T-helper 1 cell treated with Interleukin-12 subunit alpha and Interleukin-12 subunit beta and Interleukin-4 antibody, amounts not matched to agents 30 μg/mL and 1 μg/mL, for 36 hours (primary cell): ENCODE results near the gene PTCH1.

Experiments used
- H3K27ac Mint-ChIP-seq: one replicate; pipeline ENCODE4 v1.8.0; 2021; ENCODE audit warnings: mild to moderate bottlenecking, mixed read lengths
- H3K27me3 Mint-ChIP-seq: one replicate; pipeline ENCODE4 v1.8.0; 2021; ENCODE audit warnings: low read depth, mixed read lengths
- H3K36me3 Mint-ChIP-seq: one replicate; pipeline ENCODE4 v1.8.0; 2021; ENCODE audit warnings: low read depth, mixed read lengths
- H3K4me1 Mint-ChIP-seq: one replicate; pipeline ENCODE4 v1.8.0; 2021; ENCODE audit warnings: low read depth, mixed read lengths
- H3K4me3 Mint-ChIP-seq: one replicate; pipeline ENCODE4 v1.8.0; 2021; ENCODE audit warnings: mild to moderate bottlenecking, moderate library complexity, mixed read lengths
- H3K9me3 Mint-ChIP-seq: one replicate; pipeline ENCODE4 v1.8.0; 2021; ENCODE audit warnings: mixed read lengths

PTCH1 gene

DNA sequence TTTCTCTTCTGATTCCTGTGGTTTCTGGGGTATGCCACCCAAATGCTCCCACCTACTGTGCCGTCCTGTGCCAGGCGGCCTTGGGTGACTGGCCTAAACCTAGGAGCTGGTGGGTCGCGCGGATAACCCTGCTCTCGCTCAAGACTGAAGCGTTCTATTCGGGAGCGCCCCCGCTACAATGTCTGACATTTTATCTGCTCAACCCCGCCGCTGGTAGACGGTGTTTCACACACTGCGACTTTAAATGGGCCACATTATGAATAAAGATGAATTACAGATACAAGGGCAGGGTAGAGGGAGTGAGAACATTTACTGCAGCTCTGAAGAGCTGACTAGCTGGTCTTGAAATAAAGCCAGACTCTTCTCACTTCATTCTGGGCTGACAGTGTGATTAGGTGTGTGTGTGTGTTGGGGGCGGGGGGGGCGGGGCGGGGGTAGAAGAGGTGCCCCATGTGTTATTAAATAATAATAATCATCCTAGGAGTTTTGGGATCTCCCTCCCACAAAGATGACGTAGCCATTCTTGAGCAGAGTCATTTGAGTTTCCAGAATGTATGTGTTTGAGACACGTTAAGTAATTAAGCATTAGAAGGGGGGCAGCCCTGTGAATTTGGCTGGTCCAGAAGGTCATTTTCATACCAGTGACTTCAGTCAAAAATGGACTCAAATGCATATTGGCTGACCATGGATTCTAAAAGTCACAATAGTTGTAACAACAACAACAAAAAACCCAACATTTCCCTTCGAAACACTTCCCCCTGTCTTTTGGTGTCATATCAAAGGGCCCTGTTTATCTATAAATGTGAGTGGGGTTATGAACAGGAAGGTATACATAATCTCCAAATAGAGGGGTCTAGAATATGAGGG, 1.0 kb upstream of the PTCH1 start:
- Mint-ChIP-seq H3K4me3 (peak overlapping the region; percentile 13), H3K27me3 (peaks cover 80% of the 10 kb centered on the region), H3K9me3 (peaks cover 9% of the 10 kb centered on the region)

GRCh38 chr9:95516221-95516733, 494 bp downstream of the PTCH1 start:
- peak overlapping the region; percentile 73 for H3K27ac Mint-ChIP-seq
- peaks cover 83% of the 10 kb centered on the region for H3K27me3 Mint-ChIP-seq
- peak overlapping the region; percentile 96 for H3K4me3 Mint-ChIP-seq
- peaks cover 9% of the 10 kb centered on the region for H3K9me3 Mint-ChIP-seq
- H3K4me1 Mint-ChIP-seq, result peaks cover 16% of the 10 kb centered on the region
- peaks cover 6% of the 10 kb centered on the region for H3K36me3 Mint-ChIP-seq

More for the DNA sequence above, 1.0 kb upstream of the PTCH1 start:
- Mint-ChIP-seq H3K4me1 (peaks cover 8% of the 10 kb centered on the region), H3K36me3 (peaks cover 6% of the 10 kb centered on the region), H3K27ac (no peak overlapping the region)

- Mint-ChIP-seq H3K9me3 (peaks cover 5% of the 10 kb centered on the region), H3K27ac (no peak overlapping the region), H3K4me3 (peak overlapping the region; percentile 38), H3K36me3 (peaks cover 6% of the 10 kb centered on the region), H3K27me3 (peaks cover 78% of the 10 kb centered on the region), H3K4me1 (peaks cover 17% of the 10 kb centered on the region)
Measured at GRCh38 chr9:95515272-95516113, 1.3 kb downstream of the PTCH1 start.

- H3K4me1 Mint-ChIP-seq, result peaks cover 28% of the 10 kb centered on the region
- no peak overlapping the region for H3K27ac Mint-ChIP-seq
- H3K36me3 Mint-ChIP-seq, result peaks cover 7% of the 10 kb centered on the region
Measured at GRCh38 chr9:95514342-95514741, 2.4 kb downstream of the PTCH1 start.

GRCh38 chr9:95513711-95514110, 3.1 kb downstream of the PTCH1 start:
- H3K4me3 Mint-ChIP-seq, result no peak overlapping the region
- peaks cover 7% of the 10 kb centered on the region for H3K36me3 Mint-ChIP-seq
- peaks cover 30% of the 10 kb centered on the region for H3K4me1 Mint-ChIP-seq
- no peaks in the 10 kb centered on the region for H3K9me3 Mint-ChIP-seq
- peaks cover 78% of the 10 kb centered on the region for H3K27me3 Mint-ChIP-seq
- H3K27ac Mint-ChIP-seq, result no peak overlapping the region

More at GRCh38 chr9:95514342-95514741, 2.4 kb downstream of the PTCH1 start:
- Mint-ChIP-seq H3K4me3 (peak overlapping the region; percentile 16), H3K27me3 (peaks cover 79% of the 10 kb centered on the region), H3K9me3 (no peaks in the 10 kb centered on the region)

- H3K36me3 Mint-ChIP-seq, result peaks cover 9% of the 10 kb centered on the region
- H3K27me3 Mint-ChIP-seq, result peaks cover 72% of the 10 kb centered on the region
- no peaks in the 10 kb centered on the region for H3K9me3 Mint-ChIP-seq
- H3K27ac Mint-ChIP-seq, result peak overlapping the region; percentile 2
- peak overlapping the region; percentile 36 for H3K4me3 Mint-ChIP-seq
- H3K4me1 Mint-ChIP-seq, result peaks cover 32% of the 10 kb centered on the region
Measured at GRCh38 chr9:95512709-95513095, 4.1 kb downstream of the PTCH1 start.

- Mint-ChIP-seq H3K36me3 (peaks cover 9% of the 10 kb centered on the region), H3K9me3 (no peaks in the 10 kb centered on the region), H3K27me3 (peaks cover 72% of the 10 kb centered on the region), H3K4me3 (peak overlapping the region; percentile 71), H3K4me1 (peaks cover 36% of the 10 kb centered on the region), H3K27ac (peak overlapping the region; percentile 60)
Measured at GRCh38 chr9:95511952-95512708, 4.6 kb downstream of the PTCH1 start.

GRCh38 chr9:95511616-95511931, 5.2 kb downstream of the PTCH1 start:
- H3K27me3 Mint-ChIP-seq, result peaks cover 73% of the 10 kb centered on the region
- peak overlapping the region; percentile 71 for H3K4me3 Mint-ChIP-seq
- peaks cover 34% of the 10 kb centered on the region for H3K4me1 Mint-ChIP-seq
- H3K9me3 Mint-ChIP-seq, result no peaks in the 10 kb centered on the region
- peaks cover 8% of the 10 kb centered on the region for H3K36me3 Mint-ChIP-seq
- H3K27ac Mint-ChIP-seq, result peak overlapping the region; percentile 73

- H3K9me3 Mint-ChIP-seq, result no peaks in the 10 kb centered on the region
- peak overlapping the region; percentile 88 for H3K4me3 Mint-ChIP-seq
- peaks cover 74% of the 10 kb centered on the region for H3K27me3 Mint-ChIP-seq
- peak overlapping the region; percentile 80 for H3K27ac Mint-ChIP-seq
- peaks cover 6% of the 10 kb centered on the region for H3K36me3 Mint-ChIP-seq
- peaks cover 32% of the 10 kb centered on the region for H3K4me1 Mint-ChIP-seq
Measured at GRCh38 chr9:95510709-95511615, 5.8 kb downstream of the PTCH1 start.

GRCh38 chr9:95509851-95510708, 6.7 kb downstream of the PTCH1 start:
- Mint-ChIP-seq H3K4me3 (peak overlapping the region; percentile 88), H3K27me3 (peaks cover 80% of the 10 kb centered on the region), H3K36me3 (peaks cover 6% of the 10 kb centered on the region), H3K4me1 (peaks cover 37% of the 10 kb centered on the region), H3K9me3 (no peaks in the 10 kb centered on the region), H3K27ac (peak overlapping the region; percentile 80)

DNA sequence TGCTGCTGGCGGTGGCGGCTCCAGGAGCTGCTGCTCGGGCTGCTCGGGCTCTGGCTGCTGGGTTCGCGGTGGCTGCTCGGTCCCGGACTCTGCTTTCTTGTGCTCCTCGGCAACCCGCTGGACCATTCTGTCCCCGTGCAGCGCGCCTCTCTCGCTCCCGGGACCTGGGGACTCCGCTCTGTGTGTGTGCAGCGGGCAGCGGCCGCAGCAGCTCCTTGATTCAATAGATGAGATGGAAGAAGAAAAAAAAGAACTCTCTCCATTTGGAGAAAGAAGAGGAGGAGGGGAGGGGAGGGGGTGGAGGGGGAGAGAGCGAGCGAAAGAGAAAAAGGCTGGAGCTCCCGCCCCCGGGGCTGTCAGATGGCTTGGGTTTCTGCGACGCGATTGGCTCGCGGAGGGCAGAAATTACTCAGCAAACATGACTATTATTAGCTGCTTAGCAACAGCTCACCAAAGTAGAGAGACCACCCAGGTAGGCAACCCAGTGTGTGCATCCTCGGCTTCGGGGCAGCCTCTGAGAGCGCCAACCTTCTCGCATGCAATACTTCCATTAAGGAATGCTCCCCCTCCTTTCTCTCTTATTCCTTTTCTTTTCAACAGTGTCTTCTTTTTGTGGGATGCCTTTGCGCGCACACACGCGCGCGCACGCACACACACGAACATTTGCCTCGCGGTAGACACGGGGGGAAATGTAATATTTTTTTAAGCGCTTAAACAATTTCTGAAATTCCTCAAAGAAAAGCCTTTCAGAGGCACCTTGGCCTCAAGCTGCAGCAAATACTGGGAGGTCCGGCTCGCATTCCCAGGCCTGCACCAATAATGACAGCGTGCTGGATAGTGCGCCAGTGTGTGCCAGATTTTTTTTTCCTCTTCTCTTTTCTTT, 7.6 kb downstream of the PTCH1 start:
- H3K4me1 Mint-ChIP-seq, result peaks cover 42% of the 10 kb centered on the region
- peak overlapping the region; percentile 88 for H3K4me3 Mint-ChIP-seq
- no peaks in the 10 kb centered on the region for H3K9me3 Mint-ChIP-seq
- peak overlapping the region; percentile 80 for H3K27ac Mint-ChIP-seq
- peaks cover 81% of the 10 kb centered on the region for H3K27me3 Mint-ChIP-seq
- peaks cover 6% of the 10 kb centered on the region for H3K36me3 Mint-ChIP-seq
